ENCODE data around the gene RNPEP. TPM values are rescaled to one million over a fixed set of nuclear protein-coding genes. Genes with fewer than 3 reads are reported as not detected.
A peak's percentile ranks its signal among the peaks of the same experiment; 100 is the strongest.

Gene RNPEP
- total and polyA plus RNA-seq, 8 donors: 19.8 to 43.5 (median 28.0) TPM

DNA sequence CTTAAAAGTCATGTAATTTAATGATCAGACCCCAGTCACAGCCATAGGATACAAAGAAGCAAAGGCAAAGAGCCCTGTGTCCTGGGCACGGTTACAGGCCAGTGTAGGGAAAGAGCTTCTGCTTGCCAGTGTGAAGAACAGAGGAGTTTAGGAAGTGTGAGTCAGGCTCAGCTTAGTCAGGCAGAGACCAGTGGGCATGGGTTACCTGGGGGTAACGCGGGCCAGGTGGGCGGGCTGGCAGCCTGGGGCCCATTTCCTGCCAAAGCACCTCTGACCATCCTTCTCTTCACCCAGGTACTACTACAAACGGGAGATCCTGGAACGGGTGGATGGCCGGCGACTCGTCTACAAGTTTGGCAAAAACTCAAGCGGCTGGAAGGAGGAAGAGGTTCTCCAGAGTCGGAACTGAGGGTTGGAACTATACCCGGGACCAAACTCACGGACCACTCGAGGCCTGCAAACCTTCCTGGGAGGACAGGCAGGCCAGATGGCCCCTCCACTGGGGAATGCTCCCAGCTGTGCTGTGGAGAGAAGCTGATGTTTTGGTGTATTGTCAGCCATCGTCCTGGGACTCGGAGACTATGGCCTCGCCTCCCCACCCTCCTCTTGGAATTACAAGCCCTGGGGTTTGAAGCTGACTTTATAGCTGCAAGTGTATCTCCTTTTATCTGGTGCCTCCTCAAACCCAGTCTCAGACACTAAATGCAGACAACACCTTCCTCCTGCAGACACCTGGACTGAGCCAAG, 32.6 kb downstream of the RNPEP start:
- DNase-seq: peak in 4 of 6 donors; percentile 45 to 65 (median 50)
- Histone ChIP-seq H3K4me3 (peak overlapping the region in 2 of 4 donors; percentile 83 to 96), H3K4me1 (peaks cover 31 to 40% (median 37%) of the 10 kb centered on the region in 3 donors), H3K27ac (peak overlapping the region in 2 of 4 donors; percentile 91 to 97), H3K36me3 (peaks cover 5 to 48% (median 13%) of the 10 kb centered on the region in 3 donors), H3K27me3 (no peaks in the 10 kb centered on the region), H3K9me3 (no peaks in the 10 kb centered on the region)
- ATAC-seq: no peak
- 44 to 46% methylated on average over 17 of the region's 17 CpGs for WGBS, 2 donors
- no peak for FAIRE-seq
- intact Hi-C loops (cut with DNase I): loop anchor here in 1 of 3 donors (5.0 kb wide), 1 partner anchor 92 kb away; no protein-coding TSS in a partner anchor
- TF ChIP-seq, protein P1, sequence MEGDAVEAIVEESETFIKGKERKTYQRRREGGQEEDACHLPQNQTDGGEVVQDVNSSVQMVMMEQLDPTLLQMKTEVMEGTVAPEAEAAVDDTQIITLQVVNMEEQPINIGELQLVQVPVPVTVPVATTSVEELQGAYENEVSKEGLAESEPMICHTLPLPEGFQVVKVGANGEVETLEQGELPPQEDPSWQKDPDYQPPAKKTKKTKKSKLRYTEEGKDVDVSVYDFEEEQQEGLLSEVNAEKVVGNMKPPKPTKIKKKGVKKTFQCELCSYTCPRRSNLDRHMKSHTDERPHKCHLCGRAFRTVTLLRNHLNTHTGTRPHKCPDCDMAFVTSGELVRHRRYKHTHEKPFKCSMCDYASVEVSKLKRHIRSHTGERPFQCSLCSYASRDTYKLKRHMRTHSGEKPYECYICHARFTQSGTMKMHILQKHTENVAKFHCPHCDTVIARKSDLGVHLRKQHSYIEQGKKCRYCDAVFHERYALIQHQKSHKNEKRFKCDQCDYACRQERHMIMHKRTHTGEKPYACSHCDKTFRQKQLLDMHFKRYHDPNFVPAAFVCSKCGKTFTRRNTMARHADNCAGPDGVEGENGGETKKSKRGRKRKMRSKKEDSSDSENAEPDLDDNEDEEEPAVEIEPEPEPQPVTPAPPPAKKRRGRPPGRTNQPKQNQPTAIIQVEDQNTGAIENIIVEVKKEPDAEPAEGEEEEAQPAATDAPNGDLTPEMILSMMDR (IDR thresholded peaks at IDR 0.05): no peak

DNA sequence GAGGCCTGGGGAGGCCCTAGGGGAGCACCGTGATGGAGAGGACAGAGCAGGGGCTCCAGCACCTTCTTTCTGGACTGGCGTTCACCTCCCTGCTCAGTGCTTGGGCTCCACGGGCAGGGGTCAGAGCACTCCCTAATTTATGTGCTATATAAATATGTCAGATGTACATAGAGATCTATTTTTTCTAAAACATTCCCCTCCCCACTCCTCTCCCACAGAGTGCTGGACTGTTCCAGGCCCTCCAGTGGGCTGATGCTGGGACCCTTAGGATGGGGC, 33.2 kb downstream of the RNPEP start:
- H3K9me3 ChIP-seq: no peaks in the 10 kb centered on the region
- H3K27me3 ChIP-seq: no peaks in the 10 kb centered on the region
- TF ChIP-seq, protein P1 (IDR thresholded peaks at IDR 0.05): no peak
- 48 to 56% methylated on average over 3 of the region's 3 CpGs for WGBS, 2 donors
- ATAC-seq (no peak), FAIRE-seq (no peak), DNase-seq (no peak)
- H3K27ac ChIP-seq: peak overlapping the region in 2 of 4 donors; percentile 91 to 97
- peaks cover 30 to 40% (median 37%) of the 10 kb centered on the region in 3 donors for H3K4me1 ChIP-seq
- intact Hi-C loops (cut with DNase I): no loop called here
- peak overlapping the region in 3 of 4 donors; percentile 1 to 96 (median 83) for H3K4me3 ChIP-seq
- H3K36me3 ChIP-seq: peaks cover 5 to 48% (median 13%) of the 10 kb centered on the region in 3 donors

DNA sequence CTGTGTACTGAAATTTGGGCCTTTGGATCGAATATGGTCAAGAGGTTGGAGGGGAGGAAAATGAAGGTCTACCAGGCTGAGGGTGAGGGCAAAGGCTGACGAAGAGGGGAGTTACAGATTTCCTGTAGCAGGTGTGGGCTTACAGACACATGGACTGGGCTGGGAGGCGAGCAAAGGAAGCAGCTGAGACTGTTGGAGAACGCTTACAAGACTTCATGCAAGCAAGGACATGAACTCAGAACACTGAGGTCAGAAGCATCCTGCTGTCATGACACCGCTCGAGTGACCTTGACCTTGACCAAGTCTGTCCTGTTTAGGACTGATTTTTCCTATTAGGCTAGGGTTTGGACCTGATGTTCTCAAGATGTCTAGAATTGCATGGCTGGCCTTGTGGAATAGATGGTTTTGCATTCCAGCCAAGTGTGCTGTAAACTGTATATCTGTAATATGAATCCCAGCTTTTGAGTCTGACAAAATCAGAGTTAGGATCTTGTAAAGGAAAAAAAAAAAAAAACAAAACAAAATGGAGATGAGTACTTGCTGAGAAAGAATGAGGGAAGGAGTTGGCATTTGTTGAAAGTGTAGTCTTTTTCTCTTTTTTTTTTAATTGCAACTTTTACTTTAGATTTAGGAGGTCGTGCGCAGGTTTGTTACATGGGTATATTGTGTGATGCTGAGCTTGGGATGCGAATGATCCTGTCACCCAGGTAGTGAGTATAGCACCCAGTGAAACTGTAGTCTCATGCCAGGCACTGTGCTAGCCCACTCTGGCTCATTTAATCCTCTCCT, 33.8 kb downstream of the RNPEP start:
- Histone ChIP-seq H3K27ac (peak overlapping the region in 2 of 4 donors; percentile 91 to 97), H3K4me1 (peaks cover 30 to 40% (median 37%) of the 10 kb centered on the region in 3 donors), H3K27me3 (no peaks in the 10 kb centered on the region), H3K36me3 (peaks cover 5 to 48% (median 13%) of the 10 kb centered on the region in 3 donors), H3K9me3 (no peaks in the 10 kb centered on the region), H3K4me3 (peak overlapping the region in 3 of 4 donors; percentile 1 to 96 (median 83))
- intact Hi-C loops (cut with DNase I): no loop called here
- no peak for DNase-seq
- TF ChIP-seq, protein P1 (IDR thresholded peaks at IDR 0.05): no peak
- 58 to 59% methylated on average over 9 of the region's 9 CpGs for WGBS, 2 donors
- FAIRE-seq: no peak
- ATAC-seq: no peak

GRCh38 chr1:202016811-202017748, 34.6 kb downstream of the RNPEP start:
- 66 to 71% methylated on average over 21 of the region's 21 CpGs for WGBS, 2 donors
- Histone ChIP-seq H3K27ac (peak overlapping the region; percentile 68 to 97 (median 82)), H3K4me3 (peak overlapping the region in 2 of 4 donors; percentile 10 to 83), H3K4me1 (peaks cover 30 to 40% (median 37%) of the 10 kb centered on the region in 3 donors), H3K36me3 (peaks cover 5 to 46% (median 13%) of the 10 kb centered on the region in 3 donors), H3K27me3 (no peaks in the 10 kb centered on the region), H3K9me3 (no peaks in the 10 kb centered on the region)
- DNase-seq (no peak), ATAC-seq (no peak), FAIRE-seq (no peak)
- TF ChIP-seq, protein P1 (IDR thresholded peaks at IDR 0.05): no peak
- intact Hi-C loops (cut with DNase I): no loop called here
